Activated CD8-positive, alpha-beta memory T cell treated with anti-CD3 and anti-CD28 coated beads, Interleukin-2, amount 50 U/mL, for 48 hours (primary cell): ENCODE results near the gene ARSJ.

Experiments used
- DNase-seq: peaks from one replicate; pipeline ENCODE4 v3.0.0-alpha.2; 2020

ARSJ gene

DNA sequence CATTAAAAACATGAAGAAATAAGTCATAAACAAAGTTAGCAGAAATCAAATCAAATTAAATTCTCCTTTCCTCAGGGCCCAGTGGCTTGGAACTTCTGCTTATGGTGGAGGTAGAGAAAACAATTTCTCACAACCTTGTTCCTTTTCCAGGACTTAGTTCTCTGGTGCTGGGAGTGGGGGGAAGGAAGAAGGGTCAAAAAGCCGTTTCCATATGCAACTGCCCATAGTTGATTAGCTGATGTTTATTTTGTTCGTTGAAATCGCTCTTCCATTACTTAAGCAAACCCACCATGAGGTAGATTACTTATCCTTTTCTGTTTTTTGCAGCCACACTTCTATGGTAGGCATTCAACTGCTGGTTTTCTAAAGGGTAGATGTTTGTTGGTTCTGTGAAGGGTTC, 94.2 kb downstream of the ARSJ start:
- DNase-seq: no peak

GRCh38 chr4:113884655-113885054, 94.8 kb downstream of the ARSJ start:
- no peak for DNase-seq

DNA sequence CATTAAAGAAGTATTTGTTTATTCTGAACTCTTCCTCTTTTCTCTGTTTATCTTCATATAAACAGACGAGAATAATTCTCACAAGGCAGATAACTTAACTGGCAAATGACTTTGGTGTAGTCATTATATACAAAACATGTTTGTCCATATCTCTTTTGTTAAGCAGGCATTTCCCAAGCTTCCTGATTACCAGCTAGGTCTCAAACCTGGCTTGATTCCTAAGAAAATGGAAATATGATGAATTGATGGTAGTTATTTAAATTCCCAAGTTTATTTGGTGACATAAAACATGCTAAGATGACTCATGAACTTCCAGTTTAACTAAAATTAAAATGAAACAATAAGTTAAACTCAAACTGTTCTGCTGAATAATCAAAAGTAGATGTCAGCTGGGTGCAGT, 96.8 kb downstream of the ARSJ start:
- DNase-seq: no peak

DNA sequence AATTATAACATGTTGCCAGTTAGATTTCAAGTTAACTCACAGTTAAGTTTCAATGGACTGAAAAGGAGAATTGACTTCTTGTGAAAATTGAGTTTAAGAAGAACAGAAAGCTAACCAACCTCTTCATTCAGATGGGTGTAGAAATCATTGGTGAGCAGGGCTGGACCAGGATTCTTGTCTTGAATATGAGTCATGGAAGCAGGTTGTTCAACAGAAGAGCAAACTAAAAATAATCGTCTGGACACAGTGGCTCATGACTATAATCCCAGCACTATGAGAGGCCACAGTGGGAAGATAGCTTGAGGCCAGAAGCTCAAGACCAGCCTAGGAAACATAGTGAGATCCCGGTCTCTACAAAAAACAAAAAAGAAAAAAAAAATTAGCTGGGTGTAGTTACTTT, 98.2 kb downstream of the ARSJ start:
- no peak for DNase-seq

DNA sequence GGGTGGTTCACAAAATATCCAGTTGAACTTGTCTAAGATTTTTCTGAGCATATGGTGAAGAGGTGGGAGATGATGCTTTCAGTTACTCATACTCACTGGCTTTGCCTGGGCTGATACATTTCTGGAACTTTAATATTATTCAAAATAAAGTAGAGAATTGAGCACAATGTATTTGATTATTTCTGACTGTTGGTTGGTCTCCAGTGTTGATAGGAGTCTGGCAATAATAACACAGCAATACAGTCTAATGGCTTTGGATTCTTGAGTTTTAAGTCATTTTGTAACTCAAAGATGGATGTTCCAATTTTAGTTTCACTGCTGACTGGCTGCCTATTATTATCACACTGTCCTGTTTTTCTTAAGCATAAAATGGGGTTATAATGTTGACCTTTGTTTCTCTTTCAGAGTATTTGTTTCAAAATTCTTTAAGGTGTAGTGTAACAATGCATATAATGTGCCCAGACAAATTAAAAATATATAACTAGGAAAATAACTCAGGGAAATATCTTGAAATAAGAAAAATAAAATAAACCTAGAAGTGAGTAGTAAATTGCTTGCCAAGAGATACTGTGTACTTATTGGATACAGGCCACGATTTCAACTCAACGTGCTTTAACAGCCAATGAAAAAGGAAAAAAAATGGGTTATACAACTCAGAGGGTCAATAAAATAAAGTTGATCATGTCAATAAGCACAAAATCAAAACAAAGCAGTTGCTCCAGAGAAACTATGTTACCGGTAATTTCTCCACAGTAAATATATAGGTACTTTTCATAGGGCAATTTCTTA, 99.0 kb downstream of the ARSJ start:
- DNase-seq: no peak

DNA sequence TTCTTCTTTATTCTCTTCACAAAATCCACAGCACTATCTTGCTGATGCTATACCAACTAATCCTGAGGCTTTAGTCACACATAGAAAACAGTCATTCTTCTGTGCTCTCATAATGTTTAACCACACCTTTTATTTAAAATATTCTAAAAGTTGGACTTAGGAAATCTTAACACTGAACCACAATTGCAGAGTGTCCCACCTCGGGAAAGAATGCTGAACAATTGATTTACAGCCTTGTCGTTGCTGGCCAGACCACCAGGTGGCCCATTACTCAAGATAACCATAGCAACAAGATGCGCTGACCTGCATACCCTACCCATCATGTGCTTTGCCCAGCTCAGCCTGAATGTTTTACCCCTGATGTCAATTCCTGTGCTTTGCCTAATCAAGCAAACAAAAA, 100.8 kb downstream of the ARSJ start:
- DNase-seq: no peak

GRCh38 chr4:113874480-113874879, 105.0 kb downstream of the ARSJ start:
- no peak for DNase-seq

DNA sequence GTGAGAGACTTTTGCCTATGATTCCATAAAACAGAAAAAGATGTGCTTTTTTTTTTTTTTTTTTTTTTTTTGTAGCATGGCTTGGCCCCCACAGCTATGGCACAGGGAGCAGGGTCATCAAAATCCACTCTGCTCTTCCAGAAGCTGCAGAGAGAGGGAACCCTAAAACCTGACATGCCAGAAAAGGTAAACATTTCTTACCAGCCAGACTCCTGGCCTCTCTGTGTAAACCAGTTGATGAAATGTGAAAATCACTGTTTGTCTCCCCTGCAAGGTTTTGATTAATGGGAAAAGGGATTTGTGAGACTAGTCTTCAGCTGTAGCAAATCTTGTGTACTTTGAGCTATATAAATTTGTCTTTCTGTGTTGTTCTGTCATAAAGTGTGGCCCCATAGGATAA, 105.9 kb downstream of the ARSJ start:
- no peak for DNase-seq

GRCh38 chr4:113872426-113873260, 106.8 kb downstream of the ARSJ start:
- DNase-seq: no peak

GRCh38 chr4:113871080-113871479, 108.4 kb downstream of the ARSJ start:
- DNase-seq: no peak

DNA sequence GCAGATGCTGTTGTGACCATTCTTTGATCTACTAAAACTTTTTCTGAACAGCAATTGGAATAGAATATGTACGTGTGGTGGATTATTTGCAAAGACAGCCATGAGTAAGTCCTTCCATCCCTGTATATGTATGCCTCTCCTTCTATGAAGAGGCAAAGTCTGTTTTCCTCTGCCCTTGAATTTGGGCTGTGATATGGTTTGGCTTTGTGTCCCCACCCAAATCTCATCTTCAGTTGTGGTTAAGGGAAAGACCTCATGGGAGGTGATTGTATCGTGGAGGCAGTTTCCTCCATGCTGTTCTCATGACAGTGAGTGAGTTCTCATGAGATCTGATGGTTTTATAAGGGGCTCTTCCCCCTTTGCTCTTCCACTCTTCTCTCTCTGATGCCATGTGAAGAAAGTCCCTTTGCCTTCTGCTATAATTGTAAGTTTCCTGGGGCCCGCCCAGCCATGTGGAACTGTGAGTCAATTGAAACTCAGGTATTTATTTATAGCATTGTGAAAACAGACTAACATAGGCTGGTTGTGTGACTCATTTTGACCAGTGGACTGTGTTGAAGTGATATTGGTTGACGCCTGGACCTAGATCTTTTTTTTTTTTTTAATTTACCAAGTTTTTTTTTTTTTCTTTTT, 109.6 kb downstream of the ARSJ start:
- DNase-seq: peak; percentile 57

DNA sequence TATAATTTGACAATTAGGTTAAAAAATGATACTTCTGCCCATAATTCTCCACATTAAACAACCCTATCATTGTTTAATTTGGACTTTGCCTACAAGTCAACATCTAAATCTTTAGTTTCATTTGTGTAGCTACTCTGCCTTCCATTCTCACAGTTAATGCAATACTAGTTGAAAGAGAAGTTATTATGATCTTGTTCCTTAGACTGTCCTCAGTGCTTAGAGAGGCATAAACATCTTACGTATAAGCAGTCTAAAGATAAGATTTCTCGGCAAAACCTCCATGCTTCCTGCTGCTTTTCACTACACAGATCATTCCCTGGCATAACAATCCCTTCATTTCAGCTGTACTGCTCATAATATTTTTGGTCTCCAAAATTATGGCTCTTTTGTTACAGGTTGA, 112.8 kb downstream of the ARSJ start:
- no peak for DNase-seq

GRCh38 chr4:113858924-113859323, 120.5 kb downstream of the ARSJ start:
- no peak for DNase-seq

GRCh38 chr4:113851816-113852215, 127.6 kb downstream of the ARSJ start:
- DNase-seq: no peak
